ENCODE results near the gene KCNJ2. TPM values are rescaled to one million over a fixed set of nuclear protein-coding genes. Genes with fewer than 3 reads are reported as not detected.

The KCNJ2 gene
- total RNA-seq, 1 experiment from 2014 or later: 1.6 TPM

DNA sequence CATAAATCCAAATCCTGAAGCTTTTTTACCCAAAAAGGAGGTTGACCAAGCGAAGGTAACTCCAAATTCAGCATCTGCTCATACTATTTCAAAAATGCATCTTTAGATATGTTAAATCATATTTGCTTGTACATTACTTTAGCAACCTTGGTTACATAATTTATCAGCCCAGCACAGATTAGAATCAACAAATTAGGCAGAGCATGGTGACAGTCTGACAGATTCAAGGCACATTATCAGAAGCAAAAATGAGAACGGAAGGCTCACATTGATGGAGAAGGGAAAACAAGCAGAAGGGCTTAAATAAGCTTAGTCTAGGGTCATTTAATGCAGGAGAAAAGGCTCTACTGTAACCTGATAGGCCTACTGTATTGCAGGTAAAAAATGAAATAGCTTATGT is 3.9 kb upstream of the KCNJ2 start:
- DNase-seq (ENCODE audit: low spot score) (no peak), ATAC-seq (no peak)
- Mint-ChIP-seq H3K27ac (no peak overlapping the region), H3K9me3 (no peaks in the 10 kb centered on the region), H3K36me3 (no peaks in the 10 kb centered on the region), H3K27me3 (ENCODE audit: low read depth) (peaks cover 24% of the 10 kb centered on the region), H3K4me1 (peaks cover 16% of the 10 kb centered on the region), H3K4me3 (no peak overlapping the region)
- TF ChIP-seq RELA (CRISPR knock-in tag; IDR thresholded peaks at IDR 0.05; ENCODE audit: borderline replicate concordance): no peak
- TF ChIP-seq JAZF1 (CRISPR knock-in tag; IDR thresholded peaks at IDR 0.05): no peak
- TF ChIP-seq ZNF671 (CRISPR knock-in tag; IDR thresholded peaks at IDR 0.05): no peak
- TF ChIP-seq TP53 (CRISPR knock-in tag; IDR thresholded peaks at IDR 0.05): no peak
- TF ChIP-seq MXD4 (CRISPR knock-in tag; IDR thresholded peaks at IDR 0.05; ENCODE audit: borderline replicate concordance): no peak
- TF ChIP-seq KAT7 (CRISPR knock-in tag; IDR thresholded peaks at IDR 0.05; ENCODE audit: borderline replicate concordance): no peak
- no peak for TF ChIP-seq ZNF219 (CRISPR knock-in tag; IDR thresholded peaks at IDR 0.05; ENCODE audit: borderline replicate concordance)
- no peak for TF ChIP-seq ZMAT4 (CRISPR knock-in tag; IDR thresholded peaks at IDR 0.05)
- TF ChIP-seq ESRRA (CRISPR knock-in tag; IDR thresholded peaks at IDR 0.05; ENCODE audit: borderline replicate concordance): no peak
- POLR2A ChIA-PET: no interaction called here
- CTCF ChIA-PET: no interaction called here

- Mint-ChIP-seq H3K4me1 (peaks cover 27% of the 10 kb centered on the region), H3K27ac (no peak overlapping the region), H3K36me3 (no peaks in the 10 kb centered on the region), H3K27me3 (ENCODE audit: low read depth) (peaks cover 36% of the 10 kb centered on the region), H3K9me3 (no peaks in the 10 kb centered on the region), H3K4me3 (no peak overlapping the region)
- no peak for TF ChIP-seq ZMAT4 (CRISPR knock-in tag; IDR thresholded peaks at IDR 0.05)
- no peak for TF ChIP-seq SMAD4 (CRISPR knock-in tag; IDR thresholded peaks at IDR 0.05)
- TF ChIP-seq, protein P1, sequence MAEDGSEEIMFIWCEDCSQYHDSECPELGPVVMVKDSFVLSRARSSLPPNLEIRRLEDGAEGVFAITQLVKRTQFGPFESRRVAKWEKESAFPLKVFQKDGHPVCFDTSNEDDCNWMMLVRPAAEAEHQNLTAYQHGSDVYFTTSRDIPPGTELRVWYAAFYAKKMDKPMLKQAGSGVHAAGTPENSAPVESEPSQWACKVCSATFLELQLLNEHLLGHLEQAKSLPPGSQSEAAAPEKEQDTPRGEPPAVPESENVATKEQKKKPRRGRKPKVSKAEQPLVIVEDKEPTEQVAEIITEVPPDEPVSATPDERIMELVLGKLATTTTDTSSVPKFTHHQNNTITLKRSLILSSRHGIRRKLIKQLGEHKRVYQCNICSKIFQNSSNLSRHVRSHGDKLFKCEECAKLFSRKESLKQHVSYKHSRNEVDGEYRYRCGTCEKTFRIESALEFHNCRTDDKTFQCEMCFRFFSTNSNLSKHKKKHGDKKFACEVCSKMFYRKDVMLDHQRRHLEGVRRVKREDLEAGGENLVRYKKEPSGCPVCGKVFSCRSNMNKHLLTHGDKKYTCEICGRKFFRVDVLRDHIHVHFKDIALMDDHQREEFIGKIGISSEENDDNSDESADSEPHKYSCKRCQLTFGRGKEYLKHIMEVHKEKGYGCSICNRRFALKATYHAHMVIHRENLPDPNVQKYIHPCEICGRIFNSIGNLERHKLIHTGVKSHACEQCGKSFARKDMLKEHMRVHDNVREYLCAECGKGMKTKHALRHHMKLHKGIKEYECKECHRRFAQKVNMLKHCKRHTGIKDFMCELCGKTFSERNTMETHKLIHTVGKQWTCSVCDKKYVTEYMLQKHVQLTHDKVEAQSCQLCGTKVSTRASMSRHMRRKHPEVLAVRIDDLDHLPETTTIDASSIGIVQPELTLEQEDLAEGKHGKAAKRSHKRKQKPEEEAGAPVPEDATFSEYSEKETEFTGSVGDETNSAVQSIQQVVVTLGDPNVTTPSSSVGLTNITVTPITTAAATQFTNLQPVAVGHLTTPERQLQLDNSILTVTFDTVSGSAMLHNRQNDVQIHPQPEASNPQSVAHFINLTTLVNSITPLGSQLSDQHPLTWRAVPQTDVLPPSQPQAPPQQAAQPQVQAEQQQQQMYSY (CRISPR knock-in tag; IDR thresholded peaks at IDR 0.05): no peak
- no peak for TF ChIP-seq GABPB1 (CRISPR knock-in tag; IDR thresholded peaks at IDR 0.05)
- TF ChIP-seq MXD4 (CRISPR knock-in tag; IDR thresholded peaks at IDR 0.05; ENCODE audit: borderline replicate concordance): no peak
- TF ChIP-seq, protein P2, sequence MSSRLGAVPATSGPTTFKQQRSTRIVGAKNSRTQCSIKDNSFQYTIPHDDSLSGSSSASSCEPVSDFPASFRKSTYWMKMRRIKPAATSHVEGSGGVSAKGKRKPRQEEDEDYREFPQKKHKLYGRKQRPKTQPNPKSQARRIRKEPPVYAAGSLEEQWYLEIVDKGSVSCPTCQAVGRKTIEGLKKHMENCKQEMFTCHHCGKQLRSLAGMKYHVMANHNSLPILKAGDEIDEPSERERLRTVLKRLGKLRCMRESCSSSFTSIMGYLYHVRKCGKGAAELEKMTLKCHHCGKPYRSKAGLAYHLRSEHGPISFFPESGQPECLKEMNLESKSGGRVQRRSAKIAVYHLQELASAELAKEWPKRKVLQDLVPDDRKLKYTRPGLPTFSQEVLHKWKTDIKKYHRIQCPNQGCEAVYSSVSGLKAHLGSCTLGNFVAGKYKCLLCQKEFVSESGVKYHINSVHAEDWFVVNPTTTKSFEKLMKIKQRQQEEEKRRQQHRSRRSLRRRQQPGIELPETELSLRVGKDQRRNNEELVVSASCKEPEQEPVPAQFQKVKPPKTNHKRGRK (CRISPR knock-in tag; IDR thresholded peaks at IDR 0.05; ENCODE audit: borderline replicate concordance): no peak
- no peak for TF ChIP-seq CREM (CRISPR knock-in tag; IDR thresholded peaks at IDR 0.05)
- no peak for TF ChIP-seq NFATC4 (CRISPR knock-in tag; IDR thresholded peaks at IDR 0.05)
- TF ChIP-seq GTF2I (CRISPR knock-in tag; conservative IDR thresholded peaks at IDR 0.05): no peak
- TF ChIP-seq SOX15 (CRISPR knock-in tag; IDR thresholded peaks at IDR 0.05): no peak
- TF ChIP-seq, protein P3, sequence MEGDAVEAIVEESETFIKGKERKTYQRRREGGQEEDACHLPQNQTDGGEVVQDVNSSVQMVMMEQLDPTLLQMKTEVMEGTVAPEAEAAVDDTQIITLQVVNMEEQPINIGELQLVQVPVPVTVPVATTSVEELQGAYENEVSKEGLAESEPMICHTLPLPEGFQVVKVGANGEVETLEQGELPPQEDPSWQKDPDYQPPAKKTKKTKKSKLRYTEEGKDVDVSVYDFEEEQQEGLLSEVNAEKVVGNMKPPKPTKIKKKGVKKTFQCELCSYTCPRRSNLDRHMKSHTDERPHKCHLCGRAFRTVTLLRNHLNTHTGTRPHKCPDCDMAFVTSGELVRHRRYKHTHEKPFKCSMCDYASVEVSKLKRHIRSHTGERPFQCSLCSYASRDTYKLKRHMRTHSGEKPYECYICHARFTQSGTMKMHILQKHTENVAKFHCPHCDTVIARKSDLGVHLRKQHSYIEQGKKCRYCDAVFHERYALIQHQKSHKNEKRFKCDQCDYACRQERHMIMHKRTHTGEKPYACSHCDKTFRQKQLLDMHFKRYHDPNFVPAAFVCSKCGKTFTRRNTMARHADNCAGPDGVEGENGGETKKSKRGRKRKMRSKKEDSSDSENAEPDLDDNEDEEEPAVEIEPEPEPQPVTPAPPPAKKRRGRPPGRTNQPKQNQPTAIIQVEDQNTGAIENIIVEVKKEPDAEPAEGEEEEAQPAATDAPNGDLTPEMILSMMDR (IDR thresholded peaks at IDR 0.05): no peak
- no peak for TF ChIP-seq SMAD3 (CRISPR knock-in tag; IDR thresholded peaks at IDR 0.05; ENCODE audit: borderline replicate concordance)
- TF ChIP-seq, protein P4, sequence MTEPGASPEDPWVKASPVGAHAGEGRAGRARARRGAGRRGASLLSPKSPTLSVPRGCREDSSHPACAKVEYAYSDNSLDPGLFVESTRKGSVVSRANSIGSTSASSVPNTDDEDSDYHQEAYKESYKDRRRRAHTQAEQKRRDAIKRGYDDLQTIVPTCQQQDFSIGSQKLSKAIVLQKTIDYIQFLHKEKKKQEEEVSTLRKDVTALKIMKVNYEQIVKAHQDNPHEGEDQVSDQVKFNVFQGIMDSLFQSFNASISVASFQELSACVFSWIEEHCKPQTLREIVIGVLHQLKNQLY (CRISPR knock-in tag; IDR thresholded peaks at IDR 0.05): no peak
- TF ChIP-seq RELA (CRISPR knock-in tag; IDR thresholded peaks at IDR 0.05; ENCODE audit: borderline replicate concordance): no peak
- no peak for TF ChIP-seq ZNF671 (CRISPR knock-in tag; IDR thresholded peaks at IDR 0.05)
- TF ChIP-seq IRF1 (CRISPR knock-in tag; IDR thresholded peaks at IDR 0.05): no peak
- TF ChIP-seq, protein P5, sequence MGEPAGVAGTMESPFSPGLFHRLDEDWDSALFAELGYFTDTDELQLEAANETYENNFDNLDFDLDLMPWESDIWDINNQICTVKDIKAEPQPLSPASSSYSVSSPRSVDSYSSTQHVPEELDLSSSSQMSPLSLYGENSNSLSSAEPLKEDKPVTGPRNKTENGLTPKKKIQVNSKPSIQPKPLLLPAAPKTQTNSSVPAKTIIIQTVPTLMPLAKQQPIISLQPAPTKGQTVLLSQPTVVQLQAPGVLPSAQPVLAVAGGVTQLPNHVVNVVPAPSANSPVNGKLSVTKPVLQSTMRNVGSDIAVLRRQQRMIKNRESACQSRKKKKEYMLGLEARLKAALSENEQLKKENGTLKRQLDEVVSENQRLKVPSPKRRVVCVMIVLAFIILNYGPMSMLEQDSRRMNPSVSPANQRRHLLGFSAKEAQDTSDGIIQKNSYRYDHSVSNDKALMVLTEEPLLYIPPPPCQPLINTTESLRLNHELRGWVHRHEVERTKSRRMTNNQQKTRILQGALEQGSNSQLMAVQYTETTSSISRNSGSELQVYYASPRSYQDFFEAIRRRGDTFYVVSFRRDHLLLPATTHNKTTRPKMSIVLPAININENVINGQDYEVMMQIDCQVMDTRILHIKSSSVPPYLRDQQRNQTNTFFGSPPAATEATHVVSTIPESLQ (CRISPR knock-in tag; IDR thresholded peaks at IDR 0.05): no peak
- CTCF ChIA-PET: interaction anchor here (1.4 kb wide), 1 partner anchor 559 kb away, joined by 9 read pairs; no protein-coding TSS in a partner anchor
- ATAC-seq (no peak), DNase-seq (ENCODE audit: low spot score) (no peak)
- POLR2A ChIA-PET: no interaction called here
Measured at GRCh38 chr17:70166615-70167014, 2.7 kb upstream of the KCNJ2 start.

All from WTC11 (cell line).